Measurements from ENCODE around the gene HOMER1.

The HOMER1 gene

DNA sequence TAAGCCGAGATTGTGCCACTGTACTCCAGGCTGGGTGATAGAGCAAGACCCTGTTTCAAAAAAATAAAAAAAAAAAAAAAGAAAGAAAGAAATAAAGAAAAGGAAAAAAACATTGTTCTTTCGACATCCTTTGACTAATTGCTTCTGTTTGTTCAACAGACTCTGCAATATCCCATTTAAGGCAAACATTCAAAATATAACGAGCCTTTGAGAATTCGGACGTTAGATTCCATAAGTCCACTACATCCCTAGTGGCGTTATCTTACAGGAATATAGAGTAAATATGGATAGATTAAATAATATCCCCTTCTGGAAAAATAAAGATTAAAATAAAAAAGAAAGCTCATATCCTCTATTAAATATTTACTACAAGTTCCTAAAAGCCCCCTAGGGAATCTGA lies 27.0 kb upstream of the HOMER1 start:
- no peak for DNase-seq
- no peaks in the 10 kb centered on the region for H3K9me3 ChIP-seq
- H3K36me3 ChIP-seq, result no peaks in the 10 kb centered on the region
- H3K4me1 ChIP-seq, result no peaks in the 10 kb centered on the region
- H3K4me3 ChIP-seq (ENCODE audit: low read depth, low read length), result no peak overlapping the region
- TF ChIP-seq, protein P1, sequence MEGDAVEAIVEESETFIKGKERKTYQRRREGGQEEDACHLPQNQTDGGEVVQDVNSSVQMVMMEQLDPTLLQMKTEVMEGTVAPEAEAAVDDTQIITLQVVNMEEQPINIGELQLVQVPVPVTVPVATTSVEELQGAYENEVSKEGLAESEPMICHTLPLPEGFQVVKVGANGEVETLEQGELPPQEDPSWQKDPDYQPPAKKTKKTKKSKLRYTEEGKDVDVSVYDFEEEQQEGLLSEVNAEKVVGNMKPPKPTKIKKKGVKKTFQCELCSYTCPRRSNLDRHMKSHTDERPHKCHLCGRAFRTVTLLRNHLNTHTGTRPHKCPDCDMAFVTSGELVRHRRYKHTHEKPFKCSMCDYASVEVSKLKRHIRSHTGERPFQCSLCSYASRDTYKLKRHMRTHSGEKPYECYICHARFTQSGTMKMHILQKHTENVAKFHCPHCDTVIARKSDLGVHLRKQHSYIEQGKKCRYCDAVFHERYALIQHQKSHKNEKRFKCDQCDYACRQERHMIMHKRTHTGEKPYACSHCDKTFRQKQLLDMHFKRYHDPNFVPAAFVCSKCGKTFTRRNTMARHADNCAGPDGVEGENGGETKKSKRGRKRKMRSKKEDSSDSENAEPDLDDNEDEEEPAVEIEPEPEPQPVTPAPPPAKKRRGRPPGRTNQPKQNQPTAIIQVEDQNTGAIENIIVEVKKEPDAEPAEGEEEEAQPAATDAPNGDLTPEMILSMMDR (IDR thresholded peaks at IDR 0.05; ENCODE audit: low read depth, low read length), result no peak
- peaks cover 15% of the 10 kb centered on the region for H3K27me3 ChIP-seq

DNA sequence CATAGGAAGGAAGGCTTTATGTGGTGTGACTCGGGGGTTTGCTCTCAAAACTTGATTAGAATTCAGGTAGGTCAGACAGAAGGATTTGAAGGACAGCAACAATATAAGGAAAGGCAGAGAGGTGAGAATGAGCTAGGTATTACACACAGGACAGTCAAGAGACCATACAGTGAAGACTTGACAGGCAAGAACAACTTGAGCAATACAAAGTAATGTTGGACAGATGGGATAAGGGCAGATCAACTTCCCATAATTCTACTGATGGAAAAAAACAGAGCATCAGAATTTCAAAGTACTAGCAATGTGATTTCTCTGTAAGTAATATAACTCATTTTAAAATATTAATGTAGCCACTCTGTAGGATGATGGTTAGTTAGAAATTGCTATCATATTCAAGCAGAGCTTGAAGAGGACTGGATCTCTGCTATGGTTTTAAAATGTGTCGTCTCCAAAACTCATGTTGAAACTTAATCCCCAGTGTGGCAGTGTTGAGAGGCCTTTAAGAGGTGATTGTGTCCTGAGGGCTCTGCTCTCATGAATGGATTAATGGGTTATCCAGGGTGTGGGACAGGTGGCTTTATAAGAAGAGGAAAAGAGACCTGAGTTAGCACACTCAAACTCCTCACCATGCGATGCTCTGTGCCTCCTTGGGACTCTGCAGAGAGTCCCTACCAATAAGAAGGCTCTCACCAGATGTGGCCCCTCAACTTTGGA lies 22.4 kb upstream of the HOMER1 start:
- no peaks in the 10 kb centered on the region for H3K36me3 ChIP-seq
- H3K4me3 ChIP-seq (ENCODE audit: low read depth, low read length), result no peak overlapping the region
- no peak for DNase-seq
- no peaks in the 10 kb centered on the region for H3K4me1 ChIP-seq
- TF ChIP-seq, protein P1 (IDR thresholded peaks at IDR 0.05; ENCODE audit: low read depth, low read length), result no peak
- H3K27me3 ChIP-seq, result peaks cover 9% of the 10 kb centered on the region
- no peaks in the 10 kb centered on the region for H3K9me3 ChIP-seq

- Histone ChIP-seq H3K36me3 (no peaks in the 10 kb centered on the region), H3K4me3 (ENCODE audit: low read depth, low read length) (no peak overlapping the region), H3K4me1 (no peaks in the 10 kb centered on the region), H3K27me3 (peaks cover 9% of the 10 kb centered on the region), H3K9me3 (no peaks in the 10 kb centered on the region)
- DNase-seq, result no peak
- TF ChIP-seq, protein P1 (IDR thresholded peaks at IDR 0.05; ENCODE audit: low read depth, low read length), result no peak
Measured at GRCh38 chr5:79535477-79536192, 21.7 kb upstream of the HOMER1 start.

GRCh38 chr5:79529110-79529509 lies 15.2 kb upstream of the HOMER1 start:
- no peaks in the 10 kb centered on the region for H3K27me3 ChIP-seq
- H3K4me1 ChIP-seq, result no peaks in the 10 kb centered on the region
- TF ChIP-seq, protein P1 (IDR thresholded peaks at IDR 0.05; ENCODE audit: low read depth, low read length), result no peak
- no peak for DNase-seq
- no peaks in the 10 kb centered on the region for H3K36me3 ChIP-seq
- no peak overlapping the region for H3K4me3 ChIP-seq (ENCODE audit: low read depth, low read length)
- H3K9me3 ChIP-seq, result no peaks in the 10 kb centered on the region

DNA sequence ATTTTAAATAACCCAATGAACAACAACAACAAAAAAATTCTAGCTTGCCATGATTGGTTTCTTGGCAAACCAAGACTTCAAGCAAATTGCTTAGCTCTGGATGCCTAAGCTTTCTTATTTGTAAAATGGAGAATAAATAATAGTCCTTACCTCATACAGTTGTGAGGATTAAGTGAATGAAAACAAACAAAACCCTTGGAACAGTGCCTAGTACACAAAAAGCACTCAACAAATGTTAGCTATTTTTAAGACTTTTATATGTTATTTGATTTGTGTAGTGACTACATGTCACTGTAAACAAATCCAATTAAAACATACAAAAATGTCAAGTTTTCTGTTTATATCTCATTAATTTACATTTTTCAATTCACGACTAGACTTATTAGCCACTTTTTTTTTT lies 13.5 kb upstream of the HOMER1 start:
- Histone ChIP-seq H3K4me1 (no peaks in the 10 kb centered on the region), H3K36me3 (no peaks in the 10 kb centered on the region), H3K4me3 (ENCODE audit: low read depth, low read length) (no peak overlapping the region), H3K9me3 (no peaks in the 10 kb centered on the region), H3K27me3 (no peaks in the 10 kb centered on the region)
- no peak for DNase-seq
- TF ChIP-seq, protein P1 (IDR thresholded peaks at IDR 0.05; ENCODE audit: low read depth, low read length), result no peak

DNA sequence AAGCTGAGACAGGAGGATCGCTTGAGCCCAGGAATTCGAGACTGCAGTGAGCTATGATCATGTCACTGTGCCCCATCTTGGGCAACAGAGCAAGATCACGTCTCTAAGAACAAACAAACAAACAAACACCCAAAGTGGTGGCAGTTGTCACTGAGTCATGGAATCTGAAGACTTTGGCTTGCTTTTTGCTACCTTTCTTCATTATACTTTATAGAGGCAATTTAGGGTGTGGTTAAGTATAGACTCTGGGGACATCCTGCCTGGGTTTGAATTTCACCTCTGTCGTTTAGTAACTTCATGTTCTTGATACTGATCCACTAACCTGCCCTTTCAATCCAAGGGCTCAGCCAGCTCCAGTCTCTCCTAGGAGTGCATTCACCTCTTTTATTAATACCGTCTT lies 13.0 kb upstream of the HOMER1 start:
- no peaks in the 10 kb centered on the region for H3K36me3 ChIP-seq
- no peak for DNase-seq
- H3K27me3 ChIP-seq, result no peaks in the 10 kb centered on the region
- TF ChIP-seq, protein P1 (IDR thresholded peaks at IDR 0.05; ENCODE audit: low read depth, low read length), result no peak
- H3K4me3 ChIP-seq (ENCODE audit: low read depth, low read length), result no peak overlapping the region
- no peaks in the 10 kb centered on the region for H3K4me1 ChIP-seq
- no peaks in the 10 kb centered on the region for H3K9me3 ChIP-seq
